HEK293 (cell line): ENCODE measurements around the gene ZNF608.
A peak's percentile ranks its signal among the peaks of the same experiment; 100 is the strongest.

Experiments used
- FEZF1 ChIP-seq: fragments of 450-650 bp; formaldehyde crosslinking; IDR thresholded peaks from 2 replicates; pipeline ENCODE4 v1.5.1; 2016; ENCODE audit warnings: missing biosample characterization, missing genetic modification characterization
- HIC1 ChIP-seq: fragments of 450-650 bp; formaldehyde crosslinking; IDR thresholded peaks from 2 replicates; pipeline ENCODE4 v1.5.1; 2016; ENCODE audit warnings: missing biosample characterization, missing genetic modification characterization
- MYNN ChIP-seq: fragments of 450-650 bp; formaldehyde crosslinking; IDR thresholded peaks from 2 replicates; pipeline ENCODE4 v1.5.1; 2016; ENCODE audit warnings: missing biosample characterization, missing genetic modification characterization, borderline replicate concordance
- MZF1 ChIP-seq: fragments of 450-650 bp; formaldehyde crosslinking; IDR thresholded peaks from 2 replicates; pipeline ENCODE4 v1.5.1; 2017; ENCODE audit warnings: missing biosample characterization, missing genetic modification characterization, borderline replicate concordance
- PRDM10 ChIP-seq: fragments of 450-650 bp; formaldehyde crosslinking; IDR thresholded peaks from 2 replicates; pipeline ENCODE4 v1.5.1; 2016; ENCODE audit warnings: missing biosample characterization, missing genetic modification characterization
- PRDM4 ChIP-seq: fragments of 450-650 bp; formaldehyde crosslinking; IDR thresholded peaks from 2 replicates; pipeline ENCODE4 v1.5.1; 2017; ENCODE audit warnings: missing biosample characterization, missing genetic modification characterization
- SP7 ChIP-seq: fragments of 450-650 bp; formaldehyde crosslinking; IDR thresholded peaks from 2 replicates; pipeline ENCODE4 v1.5.1; 2016; ENCODE audit warnings: missing biosample characterization, missing genetic modification characterization
- ZBTB11 ChIP-seq: fragments of 450-650 bp; formaldehyde crosslinking; conservative IDR thresholded peaks from 2 replicates; pipeline ENCODE4 v1.5.1; 2016; ENCODE audit warnings: low read depth, missing biosample characterization, missing genetic modification characterization
- ZNF114 ChIP-seq: fragments of 450-650 bp; formaldehyde crosslinking; IDR thresholded peaks from 2 replicates; pipeline ENCODE4 v1.5.0; 2017; ENCODE audit warnings: missing biosample characterization, missing genetic modification characterization
- ZNF132 ChIP-seq: fragments of 450-650 bp; formaldehyde crosslinking; IDR thresholded peaks from 2 replicates; pipeline ENCODE4 v1.5.1; 2017; ENCODE audit warnings: missing biosample characterization, missing genetic modification characterization, borderline replicate concordance
- ZNF239 ChIP-seq: fragments of 450-650 bp; formaldehyde crosslinking; IDR thresholded peaks from 2 replicates; pipeline ENCODE4 v1.5.1; 2016; ENCODE audit warnings: missing biosample characterization, missing genetic modification characterization
- ZNF274 ChIP-seq, 2 experiments: fragments of 200-500 bp in 1 of 2; fragments of 450-650 bp in 1 of 2; sonication (Bioruptor generic) in 1 of 2; formaldehyde crosslinking in 1 of 2; IDR thresholded peaks; 2 replicates each; pipeline versions ENCODE4 v1.5.1 to v1.6.1; 2014 to 2016; ENCODE audit warnings: borderline replicate concordance in 1 of 2, inconsistent platforms in 1 of 2, low read length in 1 of 2, missing biosample characterization in 1 of 2, missing genetic modification characterization in 1 of 2
- ZNF292 ChIP-seq: fragments of 450-650 bp; formaldehyde crosslinking; IDR thresholded peaks from 2 replicates; pipeline ENCODE4 v1.5.1; 2016; ENCODE audit warnings: low read depth, missing biosample characterization, missing genetic modification characterization, borderline replicate concordance
- ZNF416 ChIP-seq: fragments of 450-650 bp; formaldehyde crosslinking; IDR thresholded peaks from 2 replicates; pipeline ENCODE4 v1.5.1; 2016; ENCODE audit warnings: missing biosample characterization, missing genetic modification characterization
- ZNF548 ChIP-seq: fragments of 450-650 bp; formaldehyde crosslinking; IDR thresholded peaks from 2 replicates; pipeline ENCODE4 v1.5.1; 2016; ENCODE audit warnings: missing biosample characterization, missing genetic modification characterization
- ZNF555 ChIP-seq: fragments of 450-650 bp; formaldehyde crosslinking; conservative IDR thresholded peaks from 2 replicates; pipeline ENCODE4 v1.5.1; 2017; ENCODE audit warnings: missing biosample characterization, mild to moderate bottlenecking, missing genetic modification characterization, inconsistent platforms
- ZNF580 ChIP-seq: fragments of 450-650 bp; formaldehyde crosslinking; IDR thresholded peaks from 2 replicates; pipeline ENCODE4 v1.5.1; 2016; ENCODE audit warnings: missing biosample characterization, missing genetic modification characterization
- ZNF610 ChIP-seq: fragments of 450-650 bp; formaldehyde crosslinking; IDR thresholded peaks from 2 replicates; pipeline ENCODE4 v1.5.1; 2016; ENCODE audit warnings: missing biosample characterization, missing genetic modification characterization, borderline replicate concordance
- ZNF692 ChIP-seq: fragments of 450-650 bp; formaldehyde crosslinking; IDR thresholded peaks from 2 replicates; pipeline ENCODE4 v1.5.1; 2016; ENCODE audit warnings: missing biosample characterization, missing genetic modification characterization

The ZNF608 gene

GRCh38 chr5:124744170-124744971 is 2.1 kb downstream of the ZNF608 start (continued):
- TF ChIP-seq ZNF580 (tag by site-specific recombination): no peak
- TF ChIP-seq HIC1 (tag by site-specific recombination): peak; percentile 67
- TF ChIP-seq ZNF610 (tag by site-specific recombination): no peak
- TF ChIP-seq ZBTB11 (tag by site-specific recombination): peak; percentile 14
- TF ChIP-seq ZNF239 (tag by site-specific recombination): no peak
- no peak for TF ChIP-seq ZNF548 (tag by site-specific recombination)
- peak; percentile 84 for TF ChIP-seq FEZF1 (tag by site-specific recombination)
- peak; percentile 55; the same call in 1 of the 2 replicates for TF ChIP-seq MZF1 (tag by site-specific recombination)
- peak; percentile 46; the same call in 1 of the 2 replicates for TF ChIP-seq ZNF692 (tag by site-specific recombination)
- TF ChIP-seq ZNF114 (tag by site-specific recombination): no peak
- TF ChIP-seq MYNN (tag by site-specific recombination): no peak
- no peak for TF ChIP-seq ZNF292 (tag by site-specific recombination)
- no peak for TF ChIP-seq ZNF555 (tag by site-specific recombination)
- TF ChIP-seq ZNF416 (tag by site-specific recombination): no peak
- no peak for TF ChIP-seq PRDM4 (tag by site-specific recombination)
- no peak for TF ChIP-seq ZNF274 (IDR thresholded peaks at IDR 0.05; ENCODE audit: low read length)
- no peak for TF ChIP-seq ZNF274 (tag by site-specific recombination; IDR thresholded peaks at IDR 0.05; ENCODE audit: borderline replicate concordance)
- no peak for TF ChIP-seq ZNF132 (tag by site-specific recombination)
- TF ChIP-seq SP7 (tag by site-specific recombination): peak; percentile 50
- TF ChIP-seq PRDM10 (tag by site-specific recombination): no peak
